Measurements from ENCODE around the gene RTTN.
"Not testable (repeated sequence)": the region's sequence is repeated elsewhere in the genome, so short reads cannot be mapped to it uniquely, and the experiment has no call there.

The RTTN gene, protein sequence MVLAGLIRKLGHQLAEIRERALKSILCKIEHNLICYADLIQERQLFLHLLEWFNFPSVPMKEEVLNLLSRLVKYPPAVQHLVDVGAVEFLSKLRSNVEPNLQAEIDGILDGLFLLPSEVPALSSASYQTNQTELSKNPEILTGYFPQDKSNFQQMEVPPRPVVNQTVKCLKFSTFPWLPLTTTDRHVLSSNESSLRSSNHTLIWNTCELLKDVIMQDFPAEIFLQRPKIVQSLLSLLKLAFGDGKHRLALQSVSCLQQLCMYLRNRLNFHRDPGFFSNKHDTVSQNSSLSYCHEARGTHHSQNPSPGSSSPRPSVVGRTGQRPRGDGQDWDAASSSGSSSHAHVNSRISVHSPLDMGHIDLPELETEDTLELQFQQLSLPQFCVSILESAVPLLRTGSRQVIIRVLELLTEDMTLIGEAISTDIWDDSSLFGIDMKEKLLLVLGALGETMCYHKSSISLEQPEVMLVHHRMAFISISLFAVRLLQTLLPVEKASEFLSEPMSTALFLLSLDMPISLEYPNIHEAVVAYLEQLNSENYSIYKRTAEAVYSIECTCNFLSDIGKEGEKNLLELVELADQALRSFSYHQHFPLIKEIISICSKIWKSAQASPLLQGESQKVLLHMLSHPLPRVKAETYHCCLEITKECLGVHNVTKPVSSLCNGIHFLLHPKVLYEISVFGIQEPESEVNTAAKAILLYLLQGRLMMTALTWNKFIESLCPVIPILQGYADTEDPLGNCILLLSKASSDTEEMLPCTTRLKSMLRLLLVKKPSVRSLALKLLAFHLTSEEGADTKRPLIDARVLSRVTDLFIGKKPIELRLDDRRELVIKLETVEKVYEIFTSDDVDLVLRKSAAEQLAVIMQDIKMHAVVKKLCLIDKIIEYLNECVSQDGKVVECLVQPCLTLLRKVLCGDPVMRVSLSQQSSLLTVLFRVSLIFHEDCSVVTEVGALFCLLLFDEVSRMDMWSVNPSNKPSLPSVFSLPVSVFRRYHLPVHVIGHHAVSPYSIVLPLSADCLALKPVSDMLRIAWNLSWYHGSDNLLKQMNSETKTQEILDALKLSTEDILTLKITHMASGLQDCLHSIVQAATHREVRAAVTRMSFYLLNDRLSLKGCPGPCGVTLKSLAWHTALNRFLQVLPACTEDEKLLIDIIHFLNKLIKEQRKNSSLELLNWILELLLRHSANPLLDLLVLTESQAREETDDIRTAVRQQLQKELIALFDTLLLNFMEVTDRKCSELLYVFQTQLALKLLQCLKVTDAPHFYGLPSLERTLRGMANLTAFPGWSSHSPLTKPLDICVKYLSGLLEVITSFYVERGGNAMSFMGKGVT (N-terminal part only)

DNA sequence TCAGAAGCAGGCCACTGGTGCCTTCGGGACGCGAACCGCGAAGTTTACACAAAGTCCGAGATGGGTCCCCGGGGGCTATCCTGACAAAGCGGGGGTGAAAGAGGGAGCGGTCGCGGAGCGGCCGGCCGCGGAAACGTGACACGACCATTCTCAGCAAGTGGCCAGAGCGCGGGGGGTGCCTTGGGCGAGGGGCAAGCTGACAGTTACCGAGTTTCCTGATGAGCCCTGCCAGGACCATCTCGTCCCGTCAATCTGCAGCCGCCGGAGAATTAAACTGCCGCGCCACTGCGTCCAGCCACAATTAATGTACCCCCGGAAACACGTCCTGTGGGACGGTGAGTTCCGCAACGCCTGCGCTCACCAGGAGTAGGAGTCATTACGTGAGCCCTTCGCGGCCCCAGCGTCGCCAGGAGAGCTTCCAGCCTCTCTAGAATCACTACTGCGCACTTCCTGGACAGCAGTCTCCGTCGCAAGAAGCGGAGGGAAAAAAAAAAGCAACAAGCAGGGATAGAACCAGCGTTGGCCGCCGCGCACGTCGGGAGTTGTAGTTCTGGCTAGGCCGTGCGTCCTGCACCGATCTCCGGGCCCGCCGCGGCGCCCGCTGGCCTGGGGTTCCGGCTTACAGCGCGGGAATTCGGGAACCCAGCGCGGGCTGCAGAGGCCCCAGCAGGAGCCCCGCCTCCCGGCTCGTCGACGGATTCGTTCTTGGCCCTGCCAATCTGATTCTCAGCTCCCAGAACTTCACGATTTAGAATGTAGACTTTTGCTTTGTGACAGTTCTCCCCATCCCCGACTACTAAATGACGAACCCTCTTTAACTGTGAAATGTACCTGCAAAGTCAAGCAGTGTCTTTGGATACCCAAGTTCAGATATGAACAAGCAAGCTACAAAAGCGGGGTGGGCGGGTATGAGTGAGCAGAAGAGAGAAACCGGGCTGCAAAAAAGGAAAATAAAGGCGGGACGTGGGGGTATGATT is at the start of gene RTTN:
TSS of gene RTTN (minus strand) at position 267 of the 977 bp plus-strand sequence. CDS start at position 238, 29 bp downstream.
- peak; percentile 97 for DNase-seq

- DNase-seq: no peak
These were observed 45.3 kb upstream of the RTTN start for GRCh38 chr18:70250781-70251180.

DNA sequence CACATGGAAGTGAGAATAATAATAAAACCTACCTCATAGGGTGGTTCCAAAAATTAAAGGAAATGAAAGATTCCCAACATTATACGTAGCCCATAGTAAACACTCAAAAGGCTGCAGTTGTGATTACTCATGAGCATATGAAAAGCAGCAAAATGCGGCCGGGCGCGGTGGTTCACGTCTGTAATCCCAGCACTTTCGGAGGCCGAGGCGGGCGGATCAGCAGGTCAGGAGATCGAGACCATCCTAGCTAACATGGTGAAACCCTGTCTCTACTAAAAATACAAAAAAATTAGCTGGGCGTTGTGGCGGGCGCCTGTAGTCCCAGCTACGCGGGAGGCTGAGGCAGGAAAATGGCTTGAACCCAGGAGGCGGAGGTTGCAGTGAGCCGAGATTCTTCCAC is 44.4 kb upstream of the RTTN start:
- not testable (repeated sequence) for DNase-seq

DNA sequence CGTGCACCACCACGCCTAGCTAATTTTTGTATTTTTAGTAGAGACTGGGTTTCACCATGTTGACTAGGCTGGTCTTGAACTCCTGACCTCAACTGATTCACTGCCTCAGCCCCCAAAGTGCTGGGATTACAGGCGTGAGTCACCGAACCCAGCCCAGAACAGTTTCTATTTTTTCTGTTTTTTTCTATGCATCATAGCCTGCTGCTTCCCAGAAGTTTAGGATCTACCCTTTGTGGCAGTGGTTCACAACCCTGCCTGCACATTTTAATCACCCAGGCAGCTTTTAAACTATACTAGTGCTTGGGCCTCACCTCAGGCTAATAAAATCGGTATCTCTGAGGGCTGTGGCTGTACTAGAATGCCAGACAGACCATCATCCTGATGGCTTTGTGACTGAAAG is 43.6 kb upstream of the RTTN start:
- DNase-seq: no peak

DNA sequence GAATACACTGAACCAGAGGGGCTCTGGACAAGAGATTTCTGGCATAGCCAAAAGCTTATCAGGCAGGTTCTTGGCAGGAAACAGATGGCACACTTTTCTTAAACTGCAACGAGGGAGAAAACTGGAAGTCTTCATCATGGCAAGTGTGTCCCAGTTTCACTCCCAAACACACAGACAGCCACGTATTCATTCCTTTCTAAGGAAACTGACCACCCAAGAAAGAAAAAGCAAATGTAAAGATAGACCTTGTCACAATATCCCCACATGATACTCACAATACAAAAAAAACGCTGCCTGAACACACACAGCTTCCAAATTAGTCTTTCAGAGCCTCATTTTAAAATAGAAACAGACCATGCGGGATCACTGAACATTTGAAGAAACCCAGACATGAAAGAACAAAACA is 40.6 kb upstream of the RTTN start:
- DNase-seq: no peak

DNA sequence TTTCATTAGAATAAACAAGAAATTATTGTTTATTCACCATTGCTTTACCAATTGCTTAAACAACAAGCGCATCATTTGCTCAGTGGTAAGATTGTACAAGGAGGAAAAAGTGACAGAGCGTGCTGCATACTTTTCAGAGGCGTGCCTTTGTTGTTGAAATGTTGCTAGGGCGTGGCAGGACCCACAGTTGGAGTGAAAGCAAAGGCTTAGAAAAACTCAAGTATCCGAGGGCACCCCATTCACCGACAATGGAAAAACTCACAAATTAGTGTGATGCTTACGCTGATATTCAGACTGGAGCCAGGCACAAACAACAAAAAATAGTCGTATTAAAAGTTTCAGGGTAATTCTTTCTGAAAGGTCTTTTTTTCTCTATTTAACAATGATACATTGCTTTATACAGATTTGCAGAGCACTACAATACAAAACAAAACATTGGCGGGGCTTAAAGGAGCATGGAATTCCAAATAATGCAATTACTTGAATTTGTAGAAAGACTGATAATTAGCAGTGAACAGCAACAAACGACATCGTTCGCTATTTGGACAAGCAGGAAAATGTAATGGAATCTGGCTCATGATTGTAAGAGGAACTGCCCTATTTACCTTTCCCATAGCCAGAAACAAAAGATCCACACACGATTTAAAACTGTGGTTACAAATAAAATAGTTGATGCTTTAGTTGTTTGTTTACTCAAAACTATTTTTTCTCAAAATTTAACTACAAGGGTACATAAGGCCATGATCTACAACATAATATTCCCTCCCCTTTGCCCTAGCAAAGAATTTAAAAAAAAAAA is 37.8 kb upstream of the RTTN start:
- no peak for DNase-seq

GRCh38 chr18:70236921-70237320 is 31.4 kb upstream of the RTTN start:
- DNase-seq: not testable (repeated sequence)

DNA sequence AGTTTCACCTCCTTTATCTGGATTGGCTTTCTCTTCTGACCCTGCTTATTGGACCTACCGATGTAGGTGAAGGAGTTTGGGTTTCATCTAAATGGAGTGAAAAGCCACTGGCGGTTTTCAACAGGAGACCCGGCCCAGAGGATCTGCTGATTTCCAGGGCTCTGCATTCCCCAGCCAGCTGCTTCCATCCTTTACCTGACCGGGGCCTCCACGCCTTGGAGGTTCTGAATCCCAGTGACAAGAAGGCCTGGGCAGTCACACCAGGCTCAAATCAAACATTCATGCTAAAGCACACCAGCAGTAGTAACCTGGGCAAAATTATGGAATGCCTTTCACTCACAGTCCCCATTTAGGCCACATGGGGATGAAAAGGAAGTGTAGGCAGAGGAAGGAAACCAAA is 30.0 kb upstream of the RTTN start:
- DNase-seq: no peak

- DNase-seq: no peak
These were observed 29.4 kb upstream of the RTTN start for GRCh38 chr18:70234667-70235459.

- no peak for DNase-seq
These were observed 28.5 kb upstream of the RTTN start for GRCh38 chr18:70233974-70234373.

DNA sequence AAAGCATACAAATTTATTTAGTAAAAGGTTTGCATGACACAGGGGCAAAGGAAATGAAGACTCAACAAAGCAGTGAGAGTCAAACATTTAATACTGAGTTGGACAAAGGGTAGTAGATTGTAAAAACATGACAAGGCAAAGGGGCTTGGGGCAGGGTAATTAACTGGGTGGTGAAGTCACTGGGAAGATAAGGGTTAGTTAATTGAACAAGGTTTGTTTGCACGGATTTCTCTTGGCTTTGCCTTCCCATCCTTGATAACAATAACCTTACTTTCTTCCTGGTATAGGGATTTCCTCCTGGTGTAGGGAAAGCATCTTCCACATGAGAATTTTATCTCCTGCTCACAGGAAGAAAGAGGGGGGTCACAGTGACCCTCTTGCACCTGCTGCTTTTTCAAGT is 26.8 kb upstream of the RTTN start:
- no peak for DNase-seq

DNA sequence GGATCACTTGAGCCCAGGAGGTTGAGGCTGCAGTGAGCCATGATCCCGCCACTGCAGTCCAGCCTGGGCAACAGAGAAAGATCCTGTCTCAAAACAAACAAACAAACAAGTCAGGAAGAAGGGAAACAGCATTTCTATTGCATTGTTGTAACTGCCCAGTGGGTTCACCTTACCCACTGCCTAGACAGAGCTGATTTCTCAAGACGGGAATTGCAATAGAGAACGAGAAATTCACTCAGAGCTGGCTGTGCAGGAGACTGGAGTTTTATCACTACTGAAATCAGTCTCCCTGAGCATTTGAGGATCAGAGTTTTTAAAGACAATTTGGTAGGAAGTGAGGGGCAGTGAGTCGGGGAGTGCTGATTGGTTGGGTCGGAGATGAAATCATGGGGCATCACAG is 24.2 kb upstream of the RTTN start:
- DNase-seq: no peak

DNA sequence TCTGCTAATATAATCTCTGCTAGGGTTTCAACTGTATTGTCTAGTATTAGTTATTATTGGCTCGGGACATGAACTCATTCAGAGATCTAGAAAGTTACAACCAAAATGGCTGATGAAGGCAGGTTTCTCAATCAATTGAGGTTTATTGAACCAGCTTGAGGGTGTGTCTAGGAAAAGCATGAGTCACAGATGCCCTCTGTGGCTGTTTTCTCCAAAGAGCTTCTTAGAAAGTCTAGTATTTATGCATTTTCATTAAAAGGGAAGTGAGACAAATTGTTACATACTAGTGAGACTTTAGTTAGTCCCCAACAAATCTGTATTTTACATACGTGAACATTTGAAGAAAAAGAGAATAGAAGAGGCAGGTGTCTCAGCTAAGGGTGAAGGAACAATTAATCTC is 23.0 kb upstream of the RTTN start:
- no peak for DNase-seq

GRCh38 chr18:70227438-70227837 is 22.0 kb upstream of the RTTN start:
- DNase-seq: no peak

- DNase-seq: no peak
These were observed 16.4 kb upstream of the RTTN start for GRCh38 chr18:70221915-70222278.

DNA sequence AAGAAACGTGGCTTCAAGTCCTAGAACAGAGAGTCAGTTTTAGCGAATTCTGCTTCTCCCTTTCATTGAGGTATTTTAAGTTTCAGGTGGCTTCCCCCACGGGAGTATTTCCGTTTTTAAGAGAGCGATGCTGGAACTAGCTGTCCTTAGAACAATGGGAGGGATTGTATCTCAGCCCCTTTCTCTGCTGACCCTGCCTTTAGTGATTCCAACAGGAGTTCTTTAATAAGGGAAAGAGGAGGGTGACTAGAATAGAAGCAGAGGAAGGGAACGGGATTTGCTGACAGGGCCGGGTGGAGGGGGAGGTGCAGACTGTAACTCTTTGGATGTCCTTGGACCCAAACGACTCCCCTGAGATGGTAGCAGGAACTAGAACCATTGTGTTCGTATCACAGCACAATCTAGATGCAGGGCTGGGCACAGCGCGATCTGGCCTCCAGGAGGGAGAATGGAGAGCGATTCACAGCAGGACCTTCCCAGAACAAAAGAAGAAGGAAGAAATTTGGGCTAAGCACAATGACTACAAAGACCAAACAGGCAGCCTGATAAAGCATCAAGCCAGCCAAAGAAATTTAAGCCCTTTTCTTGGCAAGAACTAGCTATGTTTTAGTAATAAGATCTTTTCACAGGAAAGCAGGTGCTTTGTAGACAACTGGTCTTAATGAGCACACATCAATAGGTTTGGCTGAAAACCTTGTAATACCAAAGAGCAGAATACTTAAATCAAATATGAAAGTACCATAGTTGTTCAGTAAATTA is 15.8 kb upstream of the RTTN start:
- no peak for DNase-seq

DNA sequence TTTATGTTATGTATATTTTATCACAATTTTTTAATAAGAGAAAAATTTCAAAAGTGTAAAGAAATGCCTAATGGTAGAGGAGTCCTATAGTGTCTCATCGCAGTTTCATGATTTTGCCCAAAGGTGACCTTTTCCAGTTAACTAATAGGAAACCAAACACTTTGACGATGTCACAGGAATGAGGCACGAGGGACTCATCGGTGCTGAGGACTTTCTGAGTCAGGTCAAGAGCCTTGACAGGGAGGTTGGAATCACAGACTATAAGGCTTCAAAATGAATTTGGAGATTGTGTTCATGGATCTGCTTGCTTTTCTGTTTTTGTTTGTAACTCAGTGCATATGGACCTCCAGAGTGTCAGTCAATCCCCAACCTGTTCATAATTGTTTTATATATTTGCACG is 15.1 kb upstream of the RTTN start:
- no peak for DNase-seq

DNA sequence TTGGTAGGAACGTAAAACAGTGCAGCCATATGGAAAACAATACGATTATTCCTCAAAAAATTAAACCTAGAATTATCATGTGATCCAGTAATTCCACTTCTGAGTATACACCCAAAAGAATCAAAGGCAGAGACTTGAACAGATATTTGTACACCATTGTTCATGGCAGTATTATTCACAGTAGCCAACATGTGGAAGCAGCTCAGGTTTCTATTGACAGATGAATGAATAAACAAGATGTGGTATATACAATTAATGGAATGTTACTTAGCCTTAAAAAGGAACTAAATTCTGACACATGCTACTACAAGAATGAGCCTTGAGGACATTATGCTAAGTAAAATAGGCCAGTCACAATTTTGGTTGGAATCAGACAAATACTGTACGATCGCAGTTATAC is 14.2 kb upstream of the RTTN start:
- DNase-seq: no peak

- DNase-seq: no peak
These were observed 11.3 kb upstream of the RTTN start for GRCh38 chr18:70216788-70217187.
